GM18520 (cell line): ENCODE measurements around the gene RBM10.

ENCODE experiments used
- ATAC-seq: cut with Tn5 transposase; IDR thresholded peaks from one replicate; pipeline ENCODE4 v1.9.1; 2021; ENCODE audit not compliant: unreplicated experiment

The RBM10 gene

GRCh38 chrX:47194194-47194787 lies 49.3 kb downstream of the RBM10 start:
- no peak for ATAC-seq

GRCh38 chrX:47196098-47196497 lies 51.1 kb downstream of the RBM10 start:
- ATAC-seq: no peak

GRCh38 chrX:47197526-47197925 lies 52.5 kb downstream of the RBM10 start:
- ATAC-seq: no peak

DNA sequence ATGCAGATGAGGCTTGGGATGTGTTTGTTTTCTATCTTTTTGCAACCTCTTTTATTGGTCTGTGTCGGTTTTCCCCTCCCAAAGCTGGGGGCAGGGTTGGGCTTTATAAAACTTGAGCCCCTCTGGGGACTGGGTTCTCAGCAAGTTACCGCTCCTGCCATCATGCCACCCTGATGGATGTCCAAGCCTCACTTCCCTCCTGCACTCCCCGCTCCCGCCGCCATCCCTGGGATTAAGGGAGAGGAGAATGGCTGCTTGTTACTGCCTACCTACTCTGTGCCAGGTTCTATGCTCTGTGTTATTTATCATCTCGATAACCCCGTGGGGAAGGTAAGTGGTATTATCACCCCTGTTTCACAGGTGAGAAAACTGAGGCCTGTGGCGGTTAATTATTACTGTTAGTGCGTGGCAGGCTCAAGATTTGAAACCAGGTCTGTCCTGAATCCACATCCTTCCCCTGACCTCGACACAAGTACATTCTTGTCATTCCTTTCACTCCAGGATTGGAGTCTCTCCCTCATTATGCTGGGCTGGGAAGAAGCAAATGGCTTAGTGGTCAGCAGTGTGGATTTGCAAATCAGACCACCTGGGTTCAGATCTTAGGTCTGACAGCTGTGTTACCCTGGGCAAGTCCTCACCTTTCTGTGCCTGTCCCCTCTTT lies 53.1 kb downstream of the RBM10 start:
- no peak for ATAC-seq

DNA sequence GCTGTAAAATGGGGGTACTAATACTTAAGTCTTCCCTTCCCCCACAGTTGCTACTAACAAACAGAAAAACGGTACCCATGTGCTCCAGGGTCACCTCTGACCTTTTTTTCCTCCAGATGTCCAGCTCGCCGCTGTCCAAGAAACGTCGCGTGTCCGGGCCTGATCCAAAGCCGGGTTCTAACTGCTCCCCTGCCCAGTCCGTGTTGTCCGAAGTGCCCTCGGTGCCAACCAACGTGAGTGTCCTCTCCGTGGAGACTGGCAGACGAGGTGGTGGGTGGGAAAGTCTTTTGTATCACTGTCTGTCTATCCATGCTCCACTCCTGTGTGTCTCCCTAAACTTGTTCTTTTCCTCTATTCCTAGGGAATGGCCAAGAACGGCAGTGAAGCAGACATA lies 53.7 kb downstream of the RBM10 start:
- ATAC-seq: no peak

- no peak for ATAC-seq
Observed at GRCh38 chrX:47199286-47199685, 54.3 kb downstream of the RBM10 start.

DNA sequence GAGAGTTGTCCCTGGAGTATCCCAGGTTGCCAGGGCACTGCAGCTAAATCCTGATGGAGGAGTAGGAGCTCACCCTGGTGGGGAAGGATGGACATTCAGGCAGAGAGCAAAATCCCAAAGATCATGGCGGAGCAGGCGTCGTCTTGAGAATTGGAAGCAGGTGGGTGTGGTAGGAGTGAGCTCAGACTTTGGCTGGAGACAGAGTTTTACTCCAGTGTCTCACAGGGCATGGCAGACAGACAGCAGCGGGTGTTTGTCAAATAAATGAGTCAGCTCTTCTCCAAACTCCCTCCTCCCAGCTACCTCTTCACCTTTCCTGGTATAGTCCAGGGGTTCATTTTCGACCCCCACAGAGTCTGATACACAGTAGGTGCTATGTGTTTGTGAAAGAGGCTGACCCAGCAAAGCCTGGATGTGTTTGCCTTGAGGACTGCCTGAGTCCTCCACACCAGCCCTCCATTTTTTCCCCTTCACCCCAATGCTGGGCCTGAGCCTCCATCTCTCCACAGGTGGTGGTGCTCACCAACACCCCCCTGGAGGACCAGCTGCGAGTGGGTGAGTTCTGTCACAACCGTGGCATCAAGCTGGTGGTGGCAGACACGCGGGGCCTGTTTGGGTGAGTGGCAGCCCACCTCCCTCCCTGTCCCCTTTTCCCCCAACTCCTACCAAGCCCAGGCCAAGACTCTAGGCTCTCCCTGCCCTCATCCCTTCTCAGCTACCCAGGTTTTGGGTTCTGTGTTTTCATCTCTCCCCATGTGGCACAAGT lies 55.5 kb downstream of the RBM10 start:
- ATAC-seq: no peak

DNA sequence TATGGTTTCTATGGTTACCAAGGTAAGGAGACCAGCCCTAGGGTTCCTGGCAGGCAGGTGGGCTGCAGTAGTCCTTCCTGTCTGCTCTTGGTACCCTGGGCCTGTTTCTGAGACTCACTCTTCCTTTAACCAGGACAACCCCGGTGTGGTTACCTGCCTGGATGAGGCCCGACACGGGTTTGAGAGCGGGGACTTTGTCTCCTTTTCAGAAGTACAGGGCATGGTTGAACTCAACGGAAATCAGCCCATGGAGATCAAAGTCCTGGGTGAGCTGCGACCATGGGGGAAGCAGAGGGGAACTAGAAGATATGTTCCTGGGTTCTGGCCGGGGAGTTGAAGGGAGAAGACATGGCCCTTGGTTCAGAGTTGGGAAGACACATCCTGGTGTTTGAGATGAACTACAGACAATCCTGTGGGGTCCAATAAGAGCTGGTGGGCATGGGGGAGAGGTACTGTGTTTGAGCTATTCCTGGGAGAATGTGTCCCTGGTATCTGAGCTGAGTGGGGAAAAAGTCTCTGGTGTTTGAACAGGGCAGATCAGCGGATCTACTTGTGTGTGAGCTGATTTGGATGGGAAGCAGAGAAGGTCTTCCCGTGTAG lies 56.4 kb downstream of the RBM10 start:
- no peak for ATAC-seq

DNA sequence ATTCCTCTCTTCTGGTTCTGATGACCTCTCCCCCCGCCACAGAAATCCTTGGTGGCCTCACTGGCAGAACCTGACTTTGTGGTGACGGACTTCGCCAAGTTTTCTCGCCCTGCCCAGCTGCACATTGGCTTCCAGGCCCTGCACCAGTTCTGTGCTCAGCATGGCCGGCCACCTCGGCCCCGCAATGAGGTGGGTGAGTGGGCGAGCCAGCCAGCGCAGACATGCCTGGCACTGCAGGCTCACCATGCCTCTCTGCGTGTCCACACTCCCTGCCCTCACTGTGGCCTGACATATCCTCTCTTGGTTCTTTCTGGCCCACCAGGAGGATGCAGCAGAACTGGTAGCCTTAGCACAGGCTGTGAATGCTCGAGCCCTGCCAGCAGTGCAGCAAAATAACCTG lies 57.3 kb downstream of the RBM10 start:
- ATAC-seq: no peak

GRCh38 chrX:47202877-47203276 lies 57.9 kb downstream of the RBM10 start:
- no peak for ATAC-seq

- no peak for ATAC-seq
Observed at GRCh38 chrX:47204970-47205369, 59.9 kb downstream of the RBM10 start.

- no peak for ATAC-seq
Observed at GRCh38 chrX:47206316-47206715, 61.3 kb downstream of the RBM10 start.

DNA sequence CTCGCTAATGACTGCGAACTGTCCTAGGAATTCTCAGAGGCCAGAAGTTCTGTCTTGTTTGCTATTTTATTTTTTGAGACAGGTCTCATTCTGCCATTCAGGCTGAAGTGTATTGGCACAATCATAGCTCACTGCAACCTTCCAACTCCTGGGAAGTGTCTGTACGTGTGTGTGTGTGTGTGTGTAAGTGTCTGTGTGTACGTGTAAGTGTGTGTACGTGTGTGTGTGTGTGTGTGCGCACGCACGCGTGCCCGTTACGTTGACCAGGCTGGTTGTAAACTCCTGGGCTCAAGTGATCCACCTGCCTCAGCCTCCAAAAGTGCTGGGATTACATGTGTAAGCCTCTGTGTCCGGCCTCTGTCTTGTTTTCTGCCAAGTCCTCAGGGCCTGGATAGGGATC lies 63.1 kb downstream of the RBM10 start:
- no peak for ATAC-seq

- no peak for ATAC-seq
Observed at GRCh38 chrX:47209508-47210238, 64.7 kb downstream of the RBM10 start.

DNA sequence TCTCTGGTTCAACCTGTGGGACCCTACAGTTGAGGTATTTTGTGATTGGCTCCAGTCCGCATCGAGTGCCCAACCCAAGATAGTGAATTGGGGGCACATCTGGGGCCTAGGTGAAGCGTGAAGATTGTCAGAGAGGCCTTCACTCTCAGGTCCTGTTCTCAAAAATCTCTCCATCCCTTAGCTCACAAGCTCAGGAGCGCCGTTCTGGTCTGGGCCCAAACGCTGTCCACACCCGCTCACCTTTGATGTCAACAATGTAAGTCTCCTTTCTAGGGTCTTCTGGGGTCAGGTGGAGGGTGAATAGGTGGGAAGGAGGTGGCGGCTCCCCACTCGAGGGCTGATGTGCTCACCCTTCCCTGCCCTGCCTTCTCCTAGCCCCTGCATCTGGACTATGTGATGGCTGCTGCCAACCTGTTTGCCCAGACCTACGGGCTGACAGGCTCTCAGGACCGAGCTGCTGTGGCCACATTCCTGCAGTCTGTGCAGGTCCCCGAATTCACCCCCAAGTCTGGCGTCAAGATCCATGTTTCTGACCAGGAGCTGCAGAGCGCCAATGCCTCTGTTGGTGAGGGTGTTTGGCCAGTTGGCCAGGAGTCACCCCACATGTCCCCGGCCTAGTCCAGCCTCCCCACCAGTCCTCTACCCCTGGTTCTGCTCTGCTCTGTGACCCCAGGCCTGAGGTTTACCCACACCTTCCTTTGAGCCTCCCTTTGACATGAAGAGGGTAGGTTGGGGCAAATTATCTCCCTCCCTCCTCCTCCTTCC lies 65.8 kb downstream of the RBM10 start:
- ATAC-seq: no peak

DNA sequence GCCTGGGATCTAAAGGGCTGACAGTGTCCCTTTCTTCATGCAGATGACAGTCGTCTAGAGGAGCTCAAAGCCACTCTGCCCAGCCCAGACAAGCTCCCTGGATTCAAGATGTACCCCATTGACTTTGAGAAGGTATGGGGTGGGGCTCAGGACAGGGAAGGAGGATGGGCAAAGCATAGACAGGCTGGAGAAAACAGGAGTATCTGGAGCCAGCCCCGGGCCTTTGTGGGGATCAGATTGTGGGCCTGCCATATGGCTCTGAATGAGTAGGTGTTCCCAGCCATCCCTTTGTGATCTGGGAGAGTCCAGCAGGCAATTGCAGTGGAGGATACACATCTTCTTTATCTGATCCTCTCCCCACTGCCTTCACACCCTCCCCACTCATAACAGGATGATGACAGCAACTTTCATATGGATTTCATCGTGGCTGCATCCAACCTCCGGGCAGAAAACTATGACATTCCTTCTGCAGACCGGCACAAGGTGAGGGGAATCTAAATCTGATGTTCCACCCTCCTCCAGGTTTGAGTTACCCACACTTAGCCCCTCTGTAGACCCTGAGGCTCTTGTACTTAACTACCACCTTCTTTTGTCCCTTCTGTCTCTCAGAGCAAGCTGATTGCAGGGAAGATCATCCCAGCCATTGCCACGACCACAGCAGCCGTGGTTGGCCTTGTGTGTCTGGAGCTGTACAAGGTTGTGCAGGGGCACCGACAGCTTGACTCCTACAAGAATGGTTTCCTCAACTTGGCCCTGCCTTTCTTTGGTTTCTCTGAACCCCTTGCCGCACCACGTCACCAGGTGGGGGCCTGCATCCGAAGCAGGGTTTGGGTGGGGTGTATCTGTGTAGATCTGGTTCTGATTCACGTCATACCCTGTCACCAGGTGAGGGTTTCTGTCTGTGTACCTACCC lies 67.6 kb downstream of the RBM10 start:
- ATAC-seq: no peak

GRCh38 chrX:47214435-47215077 lies 69.5 kb downstream of the RBM10 start:
- ATAC-seq: no peak

DNA sequence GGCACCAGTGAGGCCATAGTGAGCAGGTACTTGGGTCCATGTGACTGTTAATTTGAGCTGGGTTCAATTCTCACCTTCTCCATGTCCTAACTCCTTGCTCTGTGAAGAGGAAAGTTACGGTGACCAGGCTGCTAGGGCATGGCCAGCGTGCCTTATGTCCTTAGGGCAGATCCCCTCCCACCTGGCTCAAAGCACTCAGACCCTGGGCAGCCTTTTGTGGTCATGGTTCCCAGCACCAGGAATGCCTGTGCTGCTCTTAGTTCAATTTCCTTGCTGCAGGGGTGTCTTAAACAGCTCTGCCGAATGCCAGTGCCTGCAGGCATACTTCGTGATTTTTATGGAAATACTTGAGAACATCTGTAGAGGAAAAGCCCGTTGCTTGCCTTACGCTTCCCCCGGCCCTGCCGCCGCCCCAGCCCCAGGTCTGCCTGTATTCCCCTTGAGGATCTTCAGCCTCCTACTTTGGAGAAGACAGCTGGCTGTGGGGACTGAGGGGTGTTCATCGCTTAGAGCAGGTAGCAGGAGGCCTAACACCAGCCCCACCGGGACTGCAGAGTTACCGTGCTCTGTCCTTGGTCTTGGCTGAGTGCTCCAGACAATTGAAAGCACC lies 70.4 kb downstream of the RBM10 start:
- ATAC-seq: no peak
